Nephron progenitor cell (in vitro differentiated cells): ENCODE results near the gene ANKRD66.
"Not testable (repeated sequence)": the region's sequence is repeated elsewhere in the genome, so short reads cannot be mapped to it uniquely, and the experiment has no call there.

Source experiments
- DNase-seq: peaks from one replicate; pipeline ENCODE4 v3.0.0; 2021
- H3K27ac Mint-ChIP-seq: 2 replicates; pipeline ENCODE4 v1.8.0; 2021; ENCODE audit warnings: mild to moderate bottlenecking, moderate library complexity, mixed read lengths
- H3K27me3 Mint-ChIP-seq: 2 replicates; pipeline ENCODE4 v1.8.0; 2021; ENCODE audit warnings: mild to moderate bottlenecking, low read depth, mixed read lengths; ENCODE audit not compliant: poor library complexity
- H3K36me3 Mint-ChIP-seq: 2 replicates; pipeline ENCODE4 v1.8.0; 2021; ENCODE audit warnings: low read depth, mixed read lengths
- H3K4me1 Mint-ChIP-seq: 2 replicates; pipeline ENCODE4 v1.8.0; 2021; ENCODE audit warnings: mixed read lengths
- H3K4me3 Mint-ChIP-seq: 2 replicates; pipeline ENCODE4 v1.8.0; 2021; ENCODE audit warnings: mild to moderate bottlenecking, moderate library complexity, mixed read lengths
- H3K9me3 Mint-ChIP-seq: 2 replicates; pipeline ENCODE4 v1.8.0; 2021; ENCODE audit warnings: mild to moderate bottlenecking, moderate library complexity, mixed read lengths
- TF ChIP-seq, protein P1 (sequence below): fragments of 200-600 bp; sonication (generic); IDR thresholded peaks from 2 replicates; pipeline ENCODE4 v1.5.0; 2021; ENCODE audit warnings: antibody characterized with exemption

ANKRD66 gene

GRCh38 chr6:46763466-46763865 is 16.7 kb downstream of the ANKRD66 start:
- H3K4me1 Mint-ChIP-seq, result no peaks in the 10 kb centered on the region
- no peak for DNase-seq
- no peak overlapping the region for H3K27ac Mint-ChIP-seq
- H3K4me3 Mint-ChIP-seq, result no peak overlapping the region
- peaks cover 6% of the 10 kb centered on the region for H3K27me3 Mint-ChIP-seq
- H3K36me3 Mint-ChIP-seq, result no peaks in the 10 kb centered on the region
- TF ChIP-seq, protein P1, sequence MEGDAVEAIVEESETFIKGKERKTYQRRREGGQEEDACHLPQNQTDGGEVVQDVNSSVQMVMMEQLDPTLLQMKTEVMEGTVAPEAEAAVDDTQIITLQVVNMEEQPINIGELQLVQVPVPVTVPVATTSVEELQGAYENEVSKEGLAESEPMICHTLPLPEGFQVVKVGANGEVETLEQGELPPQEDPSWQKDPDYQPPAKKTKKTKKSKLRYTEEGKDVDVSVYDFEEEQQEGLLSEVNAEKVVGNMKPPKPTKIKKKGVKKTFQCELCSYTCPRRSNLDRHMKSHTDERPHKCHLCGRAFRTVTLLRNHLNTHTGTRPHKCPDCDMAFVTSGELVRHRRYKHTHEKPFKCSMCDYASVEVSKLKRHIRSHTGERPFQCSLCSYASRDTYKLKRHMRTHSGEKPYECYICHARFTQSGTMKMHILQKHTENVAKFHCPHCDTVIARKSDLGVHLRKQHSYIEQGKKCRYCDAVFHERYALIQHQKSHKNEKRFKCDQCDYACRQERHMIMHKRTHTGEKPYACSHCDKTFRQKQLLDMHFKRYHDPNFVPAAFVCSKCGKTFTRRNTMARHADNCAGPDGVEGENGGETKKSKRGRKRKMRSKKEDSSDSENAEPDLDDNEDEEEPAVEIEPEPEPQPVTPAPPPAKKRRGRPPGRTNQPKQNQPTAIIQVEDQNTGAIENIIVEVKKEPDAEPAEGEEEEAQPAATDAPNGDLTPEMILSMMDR, result no peak
- H3K9me3 Mint-ChIP-seq, result peaks cover 12% of the 10 kb centered on the region

DNA sequence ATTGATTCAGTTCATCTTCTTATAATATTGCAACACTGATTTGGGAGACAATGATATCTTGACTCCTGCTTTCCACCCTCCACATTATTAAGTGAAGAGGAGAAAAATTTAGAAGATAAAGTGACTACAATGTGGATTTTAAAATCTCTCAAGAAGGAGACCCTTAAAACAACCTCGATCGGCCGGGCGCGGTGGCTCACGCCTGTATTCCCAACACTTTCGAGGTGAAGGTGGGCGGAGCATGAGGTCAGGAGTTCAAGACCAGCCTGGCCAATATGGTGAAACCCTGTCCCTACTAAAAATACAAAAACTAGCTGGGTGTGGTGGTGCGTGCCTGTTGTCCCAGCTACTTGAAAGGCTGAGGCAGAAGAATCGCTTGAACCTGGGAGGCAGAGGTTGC is 17.5 kb downstream of the ANKRD66 start:
- not testable (repeated sequence) for H3K27ac Mint-ChIP-seq, H3K36me3 Mint-ChIP-seq, H3K27me3 Mint-ChIP-seq, H3K4me3 Mint-ChIP-seq, DNase-seq, H3K4me1 Mint-ChIP-seq
- H3K9me3 Mint-ChIP-seq, result peaks cover 12% of the 10 kb centered on the region

DNA sequence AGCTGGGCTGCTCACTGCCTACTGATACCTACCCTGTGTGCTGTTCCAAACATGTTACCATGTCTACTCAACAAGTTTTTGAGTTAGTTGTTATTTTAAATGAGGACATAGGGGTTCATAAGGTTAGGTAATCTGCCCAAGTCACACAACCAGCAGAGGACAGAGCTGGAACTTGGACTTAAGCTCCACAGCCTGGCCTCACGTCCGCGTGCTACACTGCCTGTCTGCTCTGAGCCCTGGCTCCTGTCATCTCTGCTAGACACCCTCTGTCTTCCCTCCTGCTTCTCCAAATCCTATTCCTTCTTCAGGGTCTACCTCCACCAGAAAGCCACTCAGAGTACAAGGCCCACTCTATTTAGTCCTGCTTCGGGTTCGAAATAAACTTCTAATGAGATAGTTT is 18.2 kb downstream of the ANKRD66 start:
- peaks cover 6% of the 10 kb centered on the region for H3K27me3 Mint-ChIP-seq
- H3K4me3 Mint-ChIP-seq, result no peak overlapping the region
- peak overlapping the region; percentile 5 for H3K27ac Mint-ChIP-seq
- TF ChIP-seq, protein P1, result no peak
- no peaks in the 10 kb centered on the region for H3K36me3 Mint-ChIP-seq
- H3K4me1 Mint-ChIP-seq, result no peaks in the 10 kb centered on the region
- peaks cover 12% of the 10 kb centered on the region for H3K9me3 Mint-ChIP-seq
- DNase-seq, result no peak

GRCh38 chr6:46772016-46772415 is 25.3 kb downstream of the ANKRD66 start:
- Mint-ChIP-seq H3K9me3 (peaks cover 8% of the 10 kb centered on the region), H3K27me3 (peaks cover 2% of the 10 kb centered on the region), H3K36me3 (no peaks in the 10 kb centered on the region), H3K4me3 (no peak overlapping the region), H3K4me1 (no peaks in the 10 kb centered on the region), H3K27ac (no peak overlapping the region)
- TF ChIP-seq, protein P1, result no peak
- no peak for DNase-seq

GRCh38 chr6:46772762-46773161 is 26.0 kb downstream of the ANKRD66 start:
- TF ChIP-seq, protein P1, result no peak
- H3K27me3 Mint-ChIP-seq, result peaks cover 3% of the 10 kb centered on the region
- H3K27ac Mint-ChIP-seq, result no peak overlapping the region
- DNase-seq, result no peak
- H3K4me1 Mint-ChIP-seq, result no peaks in the 10 kb centered on the region
- no peak overlapping the region for H3K4me3 Mint-ChIP-seq
- peaks cover 2% of the 10 kb centered on the region for H3K9me3 Mint-ChIP-seq
- no peaks in the 10 kb centered on the region for H3K36me3 Mint-ChIP-seq

- TF ChIP-seq, protein P1, result no peak
- no peaks in the 10 kb centered on the region for H3K9me3 Mint-ChIP-seq
- no peak overlapping the region for H3K27ac Mint-ChIP-seq
- H3K27me3 Mint-ChIP-seq, result peaks cover 3% of the 10 kb centered on the region
- no peaks in the 10 kb centered on the region for H3K36me3 Mint-ChIP-seq
- no peaks in the 10 kb centered on the region for H3K4me1 Mint-ChIP-seq
- no peak for DNase-seq
- no peak overlapping the region for H3K4me3 Mint-ChIP-seq
Observed at GRCh38 chr6:46773201-46773855, 26.6 kb downstream of the ANKRD66 start.

DNA sequence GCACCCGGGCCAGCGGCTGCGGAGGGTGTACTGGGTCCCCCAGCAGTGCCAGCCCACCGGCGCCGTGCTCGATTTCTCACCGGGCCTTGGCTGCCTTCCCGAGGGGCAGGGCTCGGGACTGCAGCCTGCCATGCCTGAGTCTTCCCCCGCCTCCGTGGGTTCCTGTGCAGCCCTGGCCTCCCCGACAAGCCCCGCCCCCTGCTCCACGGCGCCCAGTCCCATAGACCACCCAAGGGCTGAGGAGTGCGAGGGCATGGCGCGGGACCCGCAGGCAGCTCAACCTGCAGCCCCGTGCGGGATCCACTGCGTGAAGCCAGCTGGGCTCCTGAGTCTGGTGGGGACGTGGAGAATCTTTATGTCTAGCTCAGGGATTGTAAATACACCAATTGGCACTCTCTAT is 28.0 kb downstream of the ANKRD66 start:
- not testable (repeated sequence) for H3K4me1 Mint-ChIP-seq

More for the DNA sequence above, 28.0 kb downstream of the ANKRD66 start:
- H3K27me3 Mint-ChIP-seq, H3K9me3 Mint-ChIP-seq, DNase-seq, H3K4me3 Mint-ChIP-seq, H3K27ac Mint-ChIP-seq, H3K36me3 Mint-ChIP-seq: not testable (repeated sequence)
